IMR-90 (cell line): Measurements from ENCODE around the gene DUSP8. TPM values are rescaled to one million over a fixed set of nuclear protein-coding genes. Genes with fewer than 3 reads are reported as not detected.
"Not testable (repeated sequence)": the region's sequence is repeated elsewhere in the genome, so short reads cannot be mapped to it uniquely, and the experiment has no call there.

Experiments
- ATAC-seq: fragments of 200-7000 bp; cut with Tn5 transposase; 2 replicates; pipeline ENCODE4 v1.9.1; 2020; ENCODE audit warnings: low read depth, mild to moderate bottlenecking, moderate library complexity
- BruUV-seq: library from RNA; stranded (reverse); fragments of 400-500 nt; replicated peaks from 2 replicates; lab custom pipeline; 2021; lab: Mats Ljungman, UMichigan
- CTCF ChIA-PET: fragments of 300-600 bp; formaldehyde crosslinking; extraction: SDS; loops from one replicate; lab custom pipeline; 2021; ENCODE audit warnings: antibody characterized with exemption; lab: Yijun Ruan, JAX
- POLR2A ChIA-PET: fragments of 300-600 bp; sonication (Branson Sonifier 250); formaldehyde crosslinking; loops from one replicate; lab custom pipeline; 2022; ENCODE audit warnings: antibody characterized with exemption; ENCODE audit not compliant: unreplicated experiment; lab: Charles Lee
- DNase-seq: peaks from one replicate; pipeline ENCODE4 v3.0.0; 2013
- H2AFZ ChIP-seq: replicated peaks from 2 replicates; pipeline ENCODE3; 2013; ENCODE audit warnings: low read length, mild to moderate bottlenecking; ENCODE audit not compliant: poor library complexity
- H2AK5ac ChIP-seq: 2 replicates; pipeline ENCODE4 v1.6.1; 2013; ENCODE audit warnings: low read depth, low read length, inconsistent platforms
- H2AK9ac ChIP-seq: replicated peaks from 2 replicates; pipeline ENCODE3; 2013; ENCODE audit warnings: mild to moderate bottlenecking, low read depth, low read length, moderate library complexity; ENCODE audit not compliant: poor library complexity
- H2BK120ac ChIP-seq: 2 replicates; pipeline ENCODE4 v1.6.1; 2013; ENCODE audit warnings: low read depth, low read length, inconsistent platforms
- H2BK15ac ChIP-seq: 3 replicates; pipeline ENCODE4 v1.6.1; 2013; ENCODE audit warnings: low read depth, low read length, inconsistent platforms
- H2BK20ac ChIP-seq: 2 replicates; pipeline ENCODE4 v1.6.1; 2013; ENCODE audit warnings: low read depth, mild to moderate bottlenecking, inconsistent platforms, low read length, moderate library complexity
- H2BK5ac ChIP-seq: 2 replicates; pipeline ENCODE4 v1.6.1; 2013; ENCODE audit warnings: mild to moderate bottlenecking, low read depth, low read length, inconsistent platforms; ENCODE audit not compliant: poor library complexity, severe bottlenecking
- H3K14ac ChIP-seq: replicated peaks from 2 replicates; pipeline ENCODE4 v1.6.1; 2013; ENCODE audit warnings: low read depth, low read length, inconsistent platforms
- H3K18ac ChIP-seq: 2 replicates; pipeline ENCODE4 v1.6.1; 2013; ENCODE audit warnings: low read depth, low read length, control low read depth
- H3K23ac ChIP-seq: 2 replicates; pipeline ENCODE4 v1.6.1; 2013; ENCODE audit warnings: low read depth, low read length, inconsistent platforms
- H3K27ac ChIP-seq: 2 replicates; pipeline ENCODE4 v1.5.1; 2013; ENCODE audit warnings: mild to moderate bottlenecking, control low read depth, low read length; ENCODE audit not compliant: insufficient read depth
- H3K27me3 ChIP-seq: 2 replicates; pipeline ENCODE4 v1.6.1; 2013; ENCODE audit warnings: low read length; ENCODE audit not compliant: control insufficient read depth, insufficient read depth
- H3K36me3 ChIP-seq: 2 replicates; pipeline ENCODE4 v1.6.1; 2013; ENCODE audit warnings: low read length, mixed read lengths; ENCODE audit not compliant: control insufficient read depth, insufficient read depth
- H3K4ac ChIP-seq: 2 replicates; pipeline ENCODE4 v1.6.1; 2013; ENCODE audit warnings: low read depth, low read length, inconsistent platforms
- H3K4me1 ChIP-seq: 2 replicates; pipeline ENCODE4 v1.6.1; 2013; ENCODE audit warnings: low read length, mixed read lengths; ENCODE audit not compliant: control insufficient read depth, insufficient read depth
- H3K4me2 ChIP-seq: 2 replicates; pipeline ENCODE4 v1.6.1; 2013; ENCODE audit warnings: low read depth, mild to moderate bottlenecking, control low read depth, low read length, moderate library complexity
- H3K4me3 ChIP-seq: 2 replicates; pipeline ENCODE4 v1.5.1; 2013; ENCODE audit warnings: low read depth, mild to moderate bottlenecking, control low read depth, low read length, moderate library complexity; ENCODE audit not compliant: insufficient read depth
- H3K56ac ChIP-seq: 2 replicates; pipeline ENCODE4 v1.6.1; 2013; ENCODE audit warnings: low read length, inconsistent platforms; ENCODE audit not compliant: insufficient read depth; ENCODE audit errors: extremely low read depth
- H3K79me1 ChIP-seq, 2 experiments: 2 replicates each; pipeline ENCODE4 v1.6.1; 2013; ENCODE audit warnings: low read length in 2 of 2, inconsistent platforms in 1 of 2, low read depth in 1 of 2
- H3K9ac ChIP-seq: 2 replicates; pipeline ENCODE4 v1.6.1; 2013; ENCODE audit warnings: low read depth, low read length, control low read depth
- H3K9me1 ChIP-seq: 2 replicates; pipeline ENCODE4 v1.6.1; 2013; ENCODE audit warnings: low read length, inconsistent platforms; ENCODE audit not compliant: insufficient read depth
- H3K9me3 ChIP-seq: 2 replicates; pipeline ENCODE4 v1.6.1; 2013; ENCODE audit warnings: low read length; ENCODE audit not compliant: control insufficient read depth, insufficient read depth
- H4K20me1 ChIP-seq: 2 replicates; pipeline ENCODE4 v1.6.1; 2013; ENCODE audit warnings: low read length, inconsistent platforms; ENCODE audit not compliant: insufficient read depth
- H4K5ac ChIP-seq: 2 replicates; pipeline ENCODE4 v1.6.1; 2013; ENCODE audit warnings: mild to moderate bottlenecking, low read depth, low read length, control low read depth
- H4K8ac ChIP-seq, 2 experiments: 2 replicates each; pipeline ENCODE4 v1.6.1; 2013; ENCODE audit warnings: low read depth in 2 of 2, low read length in 2 of 2, control low read depth in 1 of 2, inconsistent platforms in 1 of 2
- H4K91ac ChIP-seq: 2 replicates; pipeline ENCODE4 v1.6.1; 2013; ENCODE audit warnings: low read depth, low read length, inconsistent platforms; ENCODE audit not compliant: insufficient read depth
- WGBS, 2 experiments: methylation state at CpG; one replicate each; pipeline versions ENCODE4 v1.1.5 to v1.1.7; 2013; ENCODE audit warnings: missing lambda C conversion rate in 2 of 2; ENCODE audit not compliant: insufficient read length in 1 of 2; ENCODE audit errors: extremely low coverage in 2 of 2; 5-methylcytosine and 5-hydroxymethylcytosine counted together
- dilution Hi-C: fragments of 300-500 bp; cut with HindIII; formaldehyde crosslinking; loops from one replicate; pipeline ENCODE4 v1.14.3; 2018; ENCODE audit warnings: low sequenced_read_pairs; ENCODE audit not compliant: unreplicated experiment
- in situ Hi-C: fragments of 300-500 bp; cut with MboI; formaldehyde crosslinking; loops from 3 replicates; pipeline ENCODE4 v1.14.3; 2019; ENCODE audit warnings: low sequenced_read_pairs, inconsistent platforms, mixed read lengths
- intact Hi-C: fragments of 100-400 bp; cut with micrococcal nuclease; formaldehyde crosslinking; loops from 2 replicates; pipeline ENCODE4 v1.10.0; 2022
- polyA plus RNA-seq, 3 experiments: library from polyadenylated mRNA; depleted of rRNA; stranded (reverse); fragments of >200 nt; gene quantifications; 2 replicates each; pipeline ENCODE4 v1.2.3, GENCODE V29; 2012; ENCODE audit warnings: low replicate concordance in 1 of 3
- total RNA-seq: library from RNA; depleted of rRNA; stranded (reverse); fragments of >200 nt; gene quantifications from 2 replicates; pipeline ENCODE4 v1.2.3, GENCODE V29; 2012

DUSP8 gene
- total and polyA plus RNA-seq, 2 of the 4 experiments (the other 2 are of a cell fraction): 0.72 to 4.2 TPM

DNA sequence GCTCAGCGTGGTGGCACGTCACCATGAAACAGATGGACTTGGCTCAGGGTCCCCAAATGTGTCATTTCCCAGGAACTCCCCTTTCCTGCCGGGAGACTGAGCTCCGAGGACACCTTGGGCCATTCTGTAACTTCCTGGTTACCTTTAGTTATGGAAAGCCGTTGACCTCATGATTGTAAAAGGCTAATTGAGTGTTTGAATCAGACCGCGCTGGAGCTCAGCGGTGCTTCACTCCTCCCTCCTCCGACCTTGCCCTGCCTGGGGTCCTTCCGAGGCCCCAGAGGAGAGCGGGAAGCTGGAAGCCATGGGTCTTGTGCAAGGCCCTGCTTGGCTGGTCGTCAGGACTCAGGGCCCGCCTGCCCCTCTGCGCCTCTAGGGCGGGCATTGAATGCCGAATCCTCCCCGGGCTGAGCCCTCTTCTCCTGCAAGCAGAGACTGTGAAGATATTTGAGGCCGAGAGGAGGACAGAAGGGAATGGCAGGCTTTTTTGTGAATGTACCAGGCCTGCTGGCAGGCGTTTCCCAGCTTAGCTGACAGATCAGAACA, 24.6 kb upstream of the DUSP8 start:
- H2BK20ac ChIP-seq, ATAC-seq, H3K9me1 ChIP-seq, H4K8ac ChIP-seq, H3K18ac ChIP-seq, H3K27ac ChIP-seq, intact Hi-C loops, H3K36me3 ChIP-seq, H3K4me3 ChIP-seq, DNase-seq, BruUV-seq, H3K79me1 ChIP-seq, H4K91ac ChIP-seq, H3K9ac ChIP-seq, dilution Hi-C loops, H3K23ac ChIP-seq, H3K14ac ChIP-seq, in situ Hi-C loops, H3K4ac ChIP-seq, H3K4me2 ChIP-seq, CTCF ChIA-PET, POLR2A ChIA-PET, H2BK15ac ChIP-seq, H2AK9ac ChIP-seq, H2AK5ac ChIP-seq, H2BK120ac ChIP-seq, H2AFZ ChIP-seq, H4K5ac ChIP-seq, H3K9me3 ChIP-seq, H2BK5ac ChIP-seq, H3K56ac ChIP-seq, H4K20me1 ChIP-seq, H3K4me1 ChIP-seq: not testable (repeated sequence)
- peaks cover 43% of the 10 kb centered on the region for H3K27me3 ChIP-seq
- 90% methylated on average over 2 of the region's 19 CpGs; no CpG with 5 or more reads in 1 of the 2 experiments for WGBS, 2 experiments
